KMS-11 (cell line): ENCODE results near the gene ACOD1.

Source experiments
- H2AFZ ChIP-seq: fragments of 200-600 bp; sonication (generic); 2 replicates; pipeline ENCODE4 v1.6.1; 2016; ENCODE audit warnings: antibody characterized with exemption, mixed run types, low read depth
- H3K27ac ChIP-seq: fragments of 200-600 bp; sonication (generic); 2 replicates; pipeline ENCODE4 v1.6.1; 2016; ENCODE audit warnings: mild to moderate bottlenecking, mixed run types
- H3K27me3 ChIP-seq: fragments of 200-600 bp; sonication (generic); 2 replicates; pipeline ENCODE4 v1.6.1; 2017; ENCODE audit warnings: mild to moderate bottlenecking, low read depth, mixed run types, moderate library complexity; ENCODE audit not compliant: insufficient read depth
- H3K36me3 ChIP-seq: fragments of 200-600 bp; sonication (generic); 2 replicates; pipeline ENCODE4 v1.6.1; 2017; ENCODE audit warnings: mild to moderate bottlenecking, mixed run types; ENCODE audit not compliant: insufficient read depth
- H3K4me1 ChIP-seq: fragments of 200-600 bp; sonication (generic); 2 replicates; pipeline ENCODE4 v1.6.1; 2016; ENCODE audit warnings: mild to moderate bottlenecking, low read depth, mixed run types; ENCODE audit not compliant: poor library complexity, severe bottlenecking
- H3K4me2 ChIP-seq: fragments of 200-600 bp; sonication (generic); 2 replicates; pipeline ENCODE4 v1.7.0; 2016; ENCODE audit warnings: mild to moderate bottlenecking, mixed run types
- H3K4me3 ChIP-seq: fragments of 200-600 bp; sonication (generic); IDR thresholded peaks from 2 replicates; pipeline ENCODE4 v1.6.1; 2017; ENCODE audit warnings: low read depth, low read length, mixed read lengths; ENCODE audit not compliant: insufficient read depth
- H3K79me2 ChIP-seq: fragments of 200-600 bp; sonication (generic); 2 replicates; pipeline ENCODE4 v1.6.1; 2016; ENCODE audit warnings: low read depth, mixed run types; ENCODE audit not compliant: insufficient read depth
- H3K9ac ChIP-seq: fragments of 200-600 bp; sonication (generic); 2 replicates; pipeline ENCODE4 v1.6.1; 2016; ENCODE audit warnings: mild to moderate bottlenecking, mixed run types
- H4K20me1 ChIP-seq: fragments of 200-600 bp; sonication (generic); 2 replicates; pipeline ENCODE4 v1.6.1; 2016; ENCODE audit warnings: mild to moderate bottlenecking, mixed run types; ENCODE audit not compliant: insufficient read depth
- TF ChIP-seq, protein P1 (sequence below): fragments of 200-600 bp; sonication (generic); conservative IDR thresholded peaks from 2 replicates; pipeline ENCODE4 v1.6.1; 2017; ENCODE audit warnings: low read depth, mild to moderate bottlenecking, antibody characterized with exemption, low read length, moderate library complexity, mixed read lengths

ACOD1 gene

DNA sequence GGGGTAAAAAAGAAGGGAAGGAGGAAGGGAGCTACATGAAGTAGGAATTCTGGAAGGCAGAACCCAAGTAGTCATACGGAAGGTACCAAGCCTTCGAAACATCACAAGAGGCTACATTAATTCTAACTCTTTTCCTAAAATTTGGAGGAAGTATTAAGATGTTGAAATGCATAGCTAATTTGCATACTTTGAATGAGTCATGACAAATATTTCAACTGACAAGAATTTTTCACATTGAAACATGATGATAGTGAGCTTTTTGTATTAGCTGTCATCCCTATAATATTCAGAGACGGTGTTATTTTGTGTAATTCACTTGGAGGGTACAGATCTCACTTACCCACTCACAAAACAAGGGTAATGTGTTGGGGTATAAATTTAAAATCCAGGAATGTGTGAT is 9.1 kb upstream of the ACOD1 start:
- H3K4me3 ChIP-seq, result no peak overlapping the region
- no peak overlapping the region for H3K4me2 ChIP-seq
- no peak overlapping the region for H2AFZ ChIP-seq
- no peaks in the 10 kb centered on the region for H4K20me1 ChIP-seq
- H3K27ac ChIP-seq, result no peak overlapping the region
- no peak overlapping the region for H3K9ac ChIP-seq
- H3K4me1 ChIP-seq, result no peaks in the 10 kb centered on the region
- TF ChIP-seq, protein P1, sequence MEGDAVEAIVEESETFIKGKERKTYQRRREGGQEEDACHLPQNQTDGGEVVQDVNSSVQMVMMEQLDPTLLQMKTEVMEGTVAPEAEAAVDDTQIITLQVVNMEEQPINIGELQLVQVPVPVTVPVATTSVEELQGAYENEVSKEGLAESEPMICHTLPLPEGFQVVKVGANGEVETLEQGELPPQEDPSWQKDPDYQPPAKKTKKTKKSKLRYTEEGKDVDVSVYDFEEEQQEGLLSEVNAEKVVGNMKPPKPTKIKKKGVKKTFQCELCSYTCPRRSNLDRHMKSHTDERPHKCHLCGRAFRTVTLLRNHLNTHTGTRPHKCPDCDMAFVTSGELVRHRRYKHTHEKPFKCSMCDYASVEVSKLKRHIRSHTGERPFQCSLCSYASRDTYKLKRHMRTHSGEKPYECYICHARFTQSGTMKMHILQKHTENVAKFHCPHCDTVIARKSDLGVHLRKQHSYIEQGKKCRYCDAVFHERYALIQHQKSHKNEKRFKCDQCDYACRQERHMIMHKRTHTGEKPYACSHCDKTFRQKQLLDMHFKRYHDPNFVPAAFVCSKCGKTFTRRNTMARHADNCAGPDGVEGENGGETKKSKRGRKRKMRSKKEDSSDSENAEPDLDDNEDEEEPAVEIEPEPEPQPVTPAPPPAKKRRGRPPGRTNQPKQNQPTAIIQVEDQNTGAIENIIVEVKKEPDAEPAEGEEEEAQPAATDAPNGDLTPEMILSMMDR, result no peak
- H3K27me3 ChIP-seq, result no peaks in the 10 kb centered on the region
- no peaks in the 10 kb centered on the region for H3K79me2 ChIP-seq
- no peaks in the 10 kb centered on the region for H3K36me3 ChIP-seq

DNA sequence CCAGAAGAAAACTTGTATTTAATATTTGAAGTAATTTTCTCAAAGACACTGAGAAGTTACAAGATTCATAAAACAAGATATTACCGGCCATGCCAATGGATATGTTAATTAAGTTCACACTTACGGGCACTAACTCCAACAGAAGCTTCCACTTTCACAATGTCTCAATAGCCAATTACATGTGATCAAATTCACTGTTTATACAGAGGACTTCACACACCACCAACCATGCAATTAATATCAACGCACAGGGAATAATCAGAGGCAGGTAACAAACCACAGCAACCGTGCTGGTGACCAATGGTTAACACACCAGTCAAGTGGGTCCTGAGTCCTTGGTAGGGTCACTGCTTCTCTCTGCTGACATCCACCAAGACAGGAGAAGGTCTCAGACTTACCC is 5.9 kb upstream of the ACOD1 start:
- no peak overlapping the region for H3K9ac ChIP-seq
- H3K4me3 ChIP-seq, result no peak overlapping the region
- no peak overlapping the region for H2AFZ ChIP-seq
- H3K4me2 ChIP-seq, result no peak overlapping the region
- H3K36me3 ChIP-seq, result no peaks in the 10 kb centered on the region
- no peaks in the 10 kb centered on the region for H4K20me1 ChIP-seq
- TF ChIP-seq, protein P1, result no peak
- no peaks in the 10 kb centered on the region for H3K79me2 ChIP-seq
- no peaks in the 10 kb centered on the region for H3K4me1 ChIP-seq
- H3K27ac ChIP-seq, result no peak overlapping the region
- no peaks in the 10 kb centered on the region for H3K27me3 ChIP-seq

DNA sequence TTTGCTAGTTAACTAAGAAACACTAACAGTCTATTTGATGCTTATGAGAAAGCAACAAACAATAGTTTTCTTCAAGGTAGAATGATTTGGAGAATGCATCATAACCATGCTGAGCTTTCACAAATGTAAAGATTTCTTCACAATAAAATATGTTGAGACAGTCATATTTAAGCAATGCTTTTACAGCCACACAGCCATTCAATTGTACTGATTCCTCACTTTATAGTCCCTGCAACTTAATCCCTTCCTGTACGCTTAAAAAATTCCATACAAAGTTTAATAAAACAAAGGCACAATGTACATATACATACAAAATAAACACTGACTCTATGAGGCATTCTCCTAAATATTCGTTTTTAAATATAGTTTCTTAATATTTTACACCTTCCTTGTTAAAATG is 4.7 kb upstream of the ACOD1 start:
- Histone ChIP-seq H3K4me2 (no peak overlapping the region), H2AFZ (no peak overlapping the region), H3K27ac (no peak overlapping the region), H3K9ac (no peak overlapping the region), H3K4me1 (no peaks in the 10 kb centered on the region), H3K79me2 (no peaks in the 10 kb centered on the region), H3K36me3 (no peaks in the 10 kb centered on the region), H3K4me3 (no peak overlapping the region), H4K20me1 (no peaks in the 10 kb centered on the region), H3K27me3 (no peaks in the 10 kb centered on the region)
- TF ChIP-seq, protein P1, result no peak

DNA sequence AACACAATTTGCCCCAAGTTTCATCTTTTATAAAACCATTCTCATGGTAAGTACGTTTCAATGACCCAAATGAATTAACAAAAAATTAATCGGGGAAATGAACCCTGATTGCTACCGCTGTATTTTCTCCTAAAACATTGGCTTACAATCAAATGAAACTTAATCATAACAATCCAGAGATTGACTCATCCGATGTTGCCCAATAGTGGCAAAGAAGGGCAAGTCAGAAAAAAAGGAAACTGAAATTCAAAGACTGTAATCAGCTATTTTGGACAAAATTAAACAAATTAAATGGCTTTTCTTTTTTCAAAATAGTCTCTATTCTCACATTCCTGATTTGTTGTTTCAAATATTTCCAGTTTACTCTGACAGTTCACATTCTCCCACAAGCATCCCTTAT is 3.9 kb upstream of the ACOD1 start:
- H3K27me3 ChIP-seq, result no peaks in the 10 kb centered on the region
- no peak overlapping the region for H3K27ac ChIP-seq
- H3K4me3 ChIP-seq, result no peak overlapping the region
- TF ChIP-seq, protein P1, result no peak
- H3K9ac ChIP-seq, result no peak overlapping the region
- no peak overlapping the region for H3K4me2 ChIP-seq
- no peaks in the 10 kb centered on the region for H3K79me2 ChIP-seq
- no peaks in the 10 kb centered on the region for H3K4me1 ChIP-seq
- no peak overlapping the region for H2AFZ ChIP-seq
- no peaks in the 10 kb centered on the region for H3K36me3 ChIP-seq
- no peaks in the 10 kb centered on the region for H4K20me1 ChIP-seq

DNA sequence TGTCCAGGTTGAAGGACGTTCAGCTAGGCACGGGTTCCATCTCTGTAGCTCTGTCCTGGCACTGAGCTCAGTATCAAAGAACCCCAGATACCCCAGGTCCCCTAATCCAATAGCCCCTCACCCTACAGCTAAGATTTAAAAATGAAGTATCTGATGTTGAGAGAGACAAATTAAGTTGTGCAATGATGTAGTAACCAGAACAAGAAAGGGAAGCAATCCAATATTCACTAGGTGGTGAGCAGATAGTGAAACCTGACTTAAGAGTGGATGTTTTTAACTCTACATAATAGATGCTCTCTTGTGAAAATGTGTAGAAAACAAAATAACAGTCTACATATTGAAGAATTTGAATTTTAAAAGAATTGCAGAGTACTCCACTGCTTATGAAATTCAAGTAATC is 1.8 kb downstream of the ACOD1 start:
- Histone ChIP-seq H3K27me3 (no peaks in the 10 kb centered on the region), H3K79me2 (no peaks in the 10 kb centered on the region), H3K27ac (no peak overlapping the region), H3K36me3 (no peaks in the 10 kb centered on the region), H3K4me1 (no peaks in the 10 kb centered on the region), H3K9ac (no peak overlapping the region), H3K4me3 (no peak overlapping the region), H3K4me2 (no peak overlapping the region), H4K20me1 (no peaks in the 10 kb centered on the region), H2AFZ (no peak overlapping the region)
- TF ChIP-seq, protein P1, result no peak
